Thoracic aorta (tissue), 2 donors: ENCODE measurements around the gene MYBPHL. TPM values are rescaled to one million over a fixed set of nuclear protein-coding genes. Genes with fewer than 3 reads are reported as not detected.

Experiments
- ATAC-seq: fragments of 150-250 bp; one replicate; pipeline ENCODE4 v1.8.0; 2017; ENCODE audit warnings: low read depth; ENCODE audit not compliant: insufficient number of reproducible peaks, low FRiP score
- DNase-seq: peaks from one replicate; pipeline ENCODE4 v3.0.0-alpha.2; 2020; ENCODE audit warnings: low spot score
- H3K27ac ChIP-seq, 2 donors: fragments of 200-600 bp; sonication (generic); 1 replicate in 1 of 2; 2 replicates in 1 of 2; pipeline ENCODE4 v1.5.1; 2016; ENCODE audit warnings: mild to moderate bottlenecking in 2 of 2, moderate library complexity in 2 of 2
- H3K27me3 ChIP-seq: fragments of 200-600 bp; sonication (generic); replicated peaks from 2 replicates; pipeline ENCODE4 v1.6.0; 2016; ENCODE audit warnings: mild to moderate bottlenecking; ENCODE audit not compliant: insufficient read depth
- H3K36me3 ChIP-seq: fragments of 200-600 bp; sonication (generic); one replicate; pipeline ENCODE4 v1.5.1; 2016
- H3K4me1 ChIP-seq, 2 donors: fragments of 200-600 bp; sonication (generic); 1 replicate in 1 of 2; 2 replicates in 1 of 2; pipeline versions ENCODE4 v1.5.1 to v1.6.0; 2016; ENCODE audit warnings: low read depth in 2 of 2, mild to moderate bottlenecking in 1 of 2; ENCODE audit not compliant: control insufficient read depth in 1 of 2
- H3K4me3 ChIP-seq: fragments of 200-600 bp; sonication (generic); 2 replicates; pipeline ENCODE4 v1.5.1; 2016; ENCODE audit warnings: mild to moderate bottlenecking
- H3K9me3 ChIP-seq: fragments of 200-600 bp; sonication (generic); 2 replicates; pipeline ENCODE4 v1.5.1; 2016
- total RNA-seq, 2 donors: library from RNA; depleted of rRNA; stranded (reverse); fragments of >200 nt; gene quantifications; one replicate each; pipeline versions ENCODE4 v1.1.0 to v1.2.3, GENCODE V29; 2016
- TF ChIP-seq, protein P1 (sequence below): fragments of 200-600 bp; sonication (generic); IDR thresholded peaks from one replicate; pipeline ENCODE4 v1.5.1; 2019; ENCODE audit warnings: antibody characterized with exemption

The MYBPHL gene
- total RNA-seq, 2 donors from 2014 or later, result 1.1 TPM; not detected in 1

DNA sequence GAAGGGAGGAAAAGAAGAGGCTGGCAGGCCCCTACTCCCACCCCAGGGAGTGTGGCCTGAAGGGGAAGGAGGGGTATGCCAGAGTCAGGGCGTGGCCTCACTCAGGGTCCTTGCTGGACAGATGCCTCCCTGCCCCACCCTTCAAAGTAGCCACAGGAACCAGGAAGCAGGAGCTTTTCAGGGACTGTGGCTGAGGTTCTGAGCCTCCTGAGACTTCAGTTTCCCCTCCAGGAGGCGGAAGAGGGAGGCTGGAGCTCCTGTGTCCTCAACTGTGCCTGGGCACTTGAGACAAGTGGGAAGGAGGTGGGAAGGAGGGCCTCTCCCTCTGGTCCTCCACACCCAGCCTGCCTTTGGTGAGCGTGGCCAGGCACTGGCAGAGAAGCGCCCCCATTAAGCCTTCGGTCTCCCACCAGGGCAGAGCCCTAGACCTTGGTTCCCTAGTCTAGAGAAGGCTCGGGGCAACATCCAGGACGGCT lies 52.2 kb downstream of the MYBPHL start:
- H3K36me3 ChIP-seq, result no peaks in the 10 kb centered on the region
- no peaks in the 10 kb centered on the region for H3K27me3 ChIP-seq
- peaks cover 5 to 26% of the 10 kb centered on the region in 2 donors for H3K4me1 ChIP-seq
- TF ChIP-seq, protein P1, sequence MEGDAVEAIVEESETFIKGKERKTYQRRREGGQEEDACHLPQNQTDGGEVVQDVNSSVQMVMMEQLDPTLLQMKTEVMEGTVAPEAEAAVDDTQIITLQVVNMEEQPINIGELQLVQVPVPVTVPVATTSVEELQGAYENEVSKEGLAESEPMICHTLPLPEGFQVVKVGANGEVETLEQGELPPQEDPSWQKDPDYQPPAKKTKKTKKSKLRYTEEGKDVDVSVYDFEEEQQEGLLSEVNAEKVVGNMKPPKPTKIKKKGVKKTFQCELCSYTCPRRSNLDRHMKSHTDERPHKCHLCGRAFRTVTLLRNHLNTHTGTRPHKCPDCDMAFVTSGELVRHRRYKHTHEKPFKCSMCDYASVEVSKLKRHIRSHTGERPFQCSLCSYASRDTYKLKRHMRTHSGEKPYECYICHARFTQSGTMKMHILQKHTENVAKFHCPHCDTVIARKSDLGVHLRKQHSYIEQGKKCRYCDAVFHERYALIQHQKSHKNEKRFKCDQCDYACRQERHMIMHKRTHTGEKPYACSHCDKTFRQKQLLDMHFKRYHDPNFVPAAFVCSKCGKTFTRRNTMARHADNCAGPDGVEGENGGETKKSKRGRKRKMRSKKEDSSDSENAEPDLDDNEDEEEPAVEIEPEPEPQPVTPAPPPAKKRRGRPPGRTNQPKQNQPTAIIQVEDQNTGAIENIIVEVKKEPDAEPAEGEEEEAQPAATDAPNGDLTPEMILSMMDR, result no peak
- H3K9me3 ChIP-seq, result no peaks in the 10 kb centered on the region
- DNase-seq (no peak), ATAC-seq (no peak)
- no peak overlapping the region for H3K27ac ChIP-seq
- H3K4me3 ChIP-seq, result no peak overlapping the region

DNA sequence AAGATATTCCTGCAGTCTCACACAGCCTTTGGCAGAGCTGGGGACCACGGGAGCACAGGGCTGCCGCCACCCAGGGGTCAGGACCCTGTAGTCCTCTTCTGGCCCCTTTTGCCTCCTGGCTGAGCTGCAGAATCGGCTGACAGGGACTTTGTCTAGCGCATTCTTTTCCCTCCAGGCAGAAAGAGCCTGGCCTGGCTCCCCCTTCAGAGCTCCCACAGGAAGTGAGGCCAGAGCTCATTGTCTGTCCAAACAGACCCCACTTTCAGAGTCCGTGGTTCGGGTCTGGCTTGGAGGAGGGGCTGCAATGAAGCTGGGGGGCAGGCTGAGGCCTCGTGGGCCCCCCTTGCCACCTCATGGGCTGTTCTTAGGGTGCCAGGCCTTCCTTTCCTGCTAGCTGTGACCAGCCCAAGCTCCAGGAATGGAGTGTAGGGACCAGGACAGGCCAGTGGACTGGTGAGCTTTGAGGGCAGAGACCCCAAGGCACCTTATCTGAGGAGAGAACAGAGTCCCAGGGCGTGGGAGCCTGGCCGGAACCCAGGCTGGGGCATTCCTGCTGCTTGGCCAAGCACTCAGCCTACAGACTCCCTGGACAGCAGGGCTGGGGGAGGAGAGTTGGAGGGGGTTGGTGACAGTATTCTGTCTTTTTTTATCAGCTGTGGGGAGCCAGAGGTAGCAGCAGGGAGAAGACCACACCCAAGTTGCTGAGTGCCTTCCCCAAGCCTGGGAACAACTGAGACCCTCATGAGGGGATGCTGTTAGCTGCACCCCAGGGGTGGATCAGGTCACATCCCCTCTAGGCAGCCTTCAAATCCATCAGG lies 52.8 kb downstream of the MYBPHL start:
- Histone ChIP-seq H3K27ac (peak overlapping the region; percentile 45 to 56), H3K4me1 (peaks cover 7 to 28% of the 10 kb centered on the region in 2 donors), H3K9me3 (no peaks in the 10 kb centered on the region), H3K27me3 (no peaks in the 10 kb centered on the region), H3K36me3 (no peaks in the 10 kb centered on the region), H3K4me3 (peak overlapping the region; percentile 13)
- DNase-seq, result no peak
- TF ChIP-seq, protein P1, result no peak
- ATAC-seq, result no peak

DNA sequence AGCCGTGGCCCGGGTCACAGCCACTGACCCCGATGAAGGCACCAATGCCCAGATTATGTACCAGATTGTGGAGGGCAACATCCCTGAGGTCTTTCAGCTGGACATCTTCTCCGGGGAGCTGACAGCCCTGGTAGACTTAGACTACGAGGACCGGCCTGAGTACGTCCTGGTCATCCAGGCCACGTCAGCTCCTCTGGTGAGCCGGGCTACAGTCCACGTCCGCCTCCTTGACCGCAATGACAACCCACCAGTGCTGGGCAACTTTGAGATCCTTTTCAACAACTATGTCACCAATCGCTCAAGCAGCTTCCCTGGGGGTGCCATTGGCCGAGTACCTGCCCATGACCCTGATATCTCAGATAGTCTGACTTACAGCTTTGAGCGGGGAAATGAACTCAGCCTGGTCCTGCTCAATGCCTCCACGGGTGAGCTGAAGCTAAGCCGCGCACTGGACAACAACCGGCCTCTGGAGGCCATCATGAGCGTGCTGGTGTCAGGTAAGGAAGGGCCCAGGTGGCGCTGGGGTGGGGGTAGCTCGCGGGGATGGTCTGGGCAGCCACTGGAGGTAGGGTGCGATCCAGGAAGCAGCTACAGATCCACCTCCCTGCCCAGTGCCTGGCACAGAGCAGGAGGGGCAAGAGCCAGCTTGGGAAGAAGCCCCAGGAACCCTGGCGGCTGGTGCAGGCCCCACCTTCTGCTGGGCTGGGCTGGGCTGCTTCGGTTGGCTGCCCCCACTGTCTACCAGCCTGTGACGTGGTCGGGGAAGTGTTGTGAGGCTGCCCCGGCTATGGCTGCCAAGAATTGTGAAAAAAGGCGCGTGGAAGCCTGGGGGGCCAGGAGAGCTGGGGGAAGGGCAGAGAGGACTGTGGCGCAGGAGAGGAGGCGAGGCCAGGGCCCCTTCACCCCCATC lies 53.7 kb downstream of the MYBPHL start:
- Histone ChIP-seq H3K27ac (peak overlapping the region; percentile 45 to 56), H3K27me3 (no peaks in the 10 kb centered on the region), H3K9me3 (no peaks in the 10 kb centered on the region), H3K36me3 (no peaks in the 10 kb centered on the region), H3K4me3 (peak overlapping the region; percentile 13), H3K4me1 (peaks cover 9 to 31% of the 10 kb centered on the region in 2 donors)
- no peak for DNase-seq
- TF ChIP-seq, protein P1, result no peak
- peak; percentile 3 for ATAC-seq

DNA sequence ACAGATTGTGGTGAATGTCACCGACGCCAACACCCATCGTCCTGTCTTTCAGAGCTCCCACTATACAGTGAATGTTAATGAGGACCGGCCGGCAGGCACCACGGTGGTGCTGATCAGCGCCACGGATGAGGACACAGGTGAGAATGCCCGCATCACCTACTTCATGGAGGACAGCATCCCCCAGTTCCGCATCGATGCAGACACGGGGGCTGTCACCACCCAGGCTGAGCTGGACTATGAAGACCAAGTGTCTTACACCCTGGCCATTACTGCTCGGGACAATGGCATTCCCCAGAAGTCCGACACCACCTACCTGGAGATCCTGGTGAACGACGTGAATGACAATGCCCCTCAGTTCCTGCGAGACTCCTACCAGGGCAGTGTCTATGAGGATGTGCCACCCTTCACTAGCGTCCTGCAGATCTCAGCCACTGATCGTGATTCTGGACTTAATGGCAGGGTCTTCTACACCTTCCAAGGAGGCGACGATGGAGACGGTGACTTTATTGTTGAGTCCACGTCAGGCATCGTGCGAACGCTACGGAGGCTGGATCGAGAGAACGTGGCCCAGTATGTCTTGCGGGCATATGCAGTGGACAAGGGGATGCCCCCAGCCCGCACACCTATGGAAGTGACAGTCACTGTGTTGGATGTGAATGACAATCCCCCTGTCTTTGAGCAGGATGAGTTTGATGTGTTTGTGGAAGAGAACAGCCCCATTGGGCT lies 54.5 kb downstream of the MYBPHL start:
- ATAC-seq (no peak), DNase-seq (no peak)
- H3K4me1 ChIP-seq, result peaks cover 9 to 31% of the 10 kb centered on the region in 2 donors
- TF ChIP-seq, protein P1, result no peak
- H3K27ac ChIP-seq, result no peak overlapping the region
- H3K4me3 ChIP-seq, result no peak overlapping the region
- H3K9me3 ChIP-seq, result no peaks in the 10 kb centered on the region
- no peaks in the 10 kb centered on the region for H3K36me3 ChIP-seq
- H3K27me3 ChIP-seq, result no peaks in the 10 kb centered on the region
